Astrocyte of the spinal cord (primary cell): Measurements from ENCODE around the gene LAMA5.

ENCODE experiments used
- DNase-seq: peaks from one replicate; pipeline ENCODE4 v3.0.0; 2011; ENCODE audit warnings: low read depth, low spot score
- H3K4me3 ChIP-seq: 2 replicates; pipeline ENCODE4 v1.5.1; 2011; ENCODE audit warnings: low read depth, mild to moderate bottlenecking, low read length, moderate library complexity
- in situ Hi-C: cut with HindIII; loops from 2 replicates; pipeline ENCODE4 v1.10.0; 2017; ENCODE audit warnings: low sequenced_read_pairs
- TF ChIP-seq, protein P1 (sequence below): IDR thresholded peaks from 2 replicates; pipeline ENCODE4 v1.5.1; 2012; ENCODE audit warnings: low read depth, mild to moderate bottlenecking, low read length, inconsistent platforms

Gene LAMA5

DNA sequence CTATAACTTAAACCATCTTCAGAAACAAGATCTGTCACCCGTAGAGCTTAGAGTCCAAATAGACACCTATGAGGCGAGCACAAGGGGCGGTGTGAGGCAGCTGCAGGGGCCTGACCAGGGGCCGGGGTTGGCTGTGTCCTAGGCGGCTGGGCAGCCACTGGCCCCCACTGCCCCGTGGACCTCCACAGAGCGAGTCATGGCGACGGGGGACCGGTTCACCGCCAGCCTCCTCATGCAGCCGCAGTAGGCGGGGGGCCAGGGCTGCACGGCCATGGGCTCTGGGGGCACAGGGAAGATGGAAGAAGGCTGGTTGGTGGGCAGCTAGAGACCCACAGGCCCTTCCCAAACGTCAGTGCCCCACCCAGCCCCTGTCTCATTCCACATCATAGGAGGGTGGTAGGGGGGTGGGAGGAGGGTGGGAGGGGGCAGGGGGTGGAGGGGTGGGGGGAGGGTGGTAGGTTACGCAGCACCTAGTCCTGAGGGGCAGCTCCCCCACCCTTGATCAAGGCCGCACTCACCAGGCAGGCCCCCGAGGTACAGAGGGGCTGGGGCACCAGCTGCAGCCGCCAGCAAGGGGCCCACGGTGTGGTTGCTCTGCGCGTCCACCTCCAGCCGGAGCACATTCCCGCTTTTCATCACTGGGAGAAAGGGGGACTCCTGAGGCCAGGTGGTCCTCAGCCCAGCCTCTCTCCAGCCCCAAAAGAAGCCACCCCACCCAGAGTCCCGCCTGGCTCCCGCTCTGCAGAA lies 57.7 kb downstream of the LAMA5 start:
- no peak for DNase-seq
- TF ChIP-seq, protein P1, sequence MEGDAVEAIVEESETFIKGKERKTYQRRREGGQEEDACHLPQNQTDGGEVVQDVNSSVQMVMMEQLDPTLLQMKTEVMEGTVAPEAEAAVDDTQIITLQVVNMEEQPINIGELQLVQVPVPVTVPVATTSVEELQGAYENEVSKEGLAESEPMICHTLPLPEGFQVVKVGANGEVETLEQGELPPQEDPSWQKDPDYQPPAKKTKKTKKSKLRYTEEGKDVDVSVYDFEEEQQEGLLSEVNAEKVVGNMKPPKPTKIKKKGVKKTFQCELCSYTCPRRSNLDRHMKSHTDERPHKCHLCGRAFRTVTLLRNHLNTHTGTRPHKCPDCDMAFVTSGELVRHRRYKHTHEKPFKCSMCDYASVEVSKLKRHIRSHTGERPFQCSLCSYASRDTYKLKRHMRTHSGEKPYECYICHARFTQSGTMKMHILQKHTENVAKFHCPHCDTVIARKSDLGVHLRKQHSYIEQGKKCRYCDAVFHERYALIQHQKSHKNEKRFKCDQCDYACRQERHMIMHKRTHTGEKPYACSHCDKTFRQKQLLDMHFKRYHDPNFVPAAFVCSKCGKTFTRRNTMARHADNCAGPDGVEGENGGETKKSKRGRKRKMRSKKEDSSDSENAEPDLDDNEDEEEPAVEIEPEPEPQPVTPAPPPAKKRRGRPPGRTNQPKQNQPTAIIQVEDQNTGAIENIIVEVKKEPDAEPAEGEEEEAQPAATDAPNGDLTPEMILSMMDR, result no peak
- in situ Hi-C loops, result no loop called here
- H3K4me3 ChIP-seq, result no peak overlapping the region

DNA sequence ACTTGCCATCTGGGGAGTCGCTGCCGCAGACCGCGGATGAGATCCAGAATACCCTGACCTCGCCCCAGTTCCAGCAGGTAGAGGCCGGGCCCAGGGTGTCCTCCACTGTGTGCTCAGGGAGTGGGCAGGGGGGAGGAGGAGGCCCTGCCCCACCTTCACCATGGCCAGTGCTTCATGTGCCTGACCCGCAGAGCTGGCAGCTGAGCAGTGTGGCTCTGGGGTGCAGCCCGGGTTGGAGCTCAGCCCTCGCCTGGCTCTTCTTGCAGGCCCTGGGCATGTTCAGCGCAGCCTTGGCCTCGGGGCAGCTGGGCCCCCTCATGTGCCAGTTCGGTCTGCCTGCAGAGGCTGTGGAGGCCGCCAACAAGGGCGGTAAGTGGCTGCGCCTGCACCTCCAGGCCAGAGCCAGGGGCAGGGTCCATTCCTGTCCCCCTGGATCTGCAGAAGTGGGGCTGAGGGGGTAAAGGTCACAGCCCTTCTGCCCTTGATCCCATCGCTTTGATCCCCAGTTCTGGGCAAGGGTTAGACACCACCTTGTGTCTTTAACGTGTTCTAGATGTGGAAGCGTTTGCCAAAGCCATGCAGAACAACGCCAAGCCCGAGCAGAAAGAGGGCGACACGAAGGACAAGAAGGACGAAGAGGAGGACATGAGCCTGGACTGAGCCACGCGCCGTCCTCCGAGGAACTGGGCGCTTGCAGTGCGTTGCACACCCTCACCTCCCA lies 58.9 kb downstream of the LAMA5 start:
- in situ Hi-C loops, result no loop called here
- DNase-seq, result no peak
- H3K4me3 ChIP-seq, result no peak overlapping the region
- TF ChIP-seq, protein P1, result no peak

DNA sequence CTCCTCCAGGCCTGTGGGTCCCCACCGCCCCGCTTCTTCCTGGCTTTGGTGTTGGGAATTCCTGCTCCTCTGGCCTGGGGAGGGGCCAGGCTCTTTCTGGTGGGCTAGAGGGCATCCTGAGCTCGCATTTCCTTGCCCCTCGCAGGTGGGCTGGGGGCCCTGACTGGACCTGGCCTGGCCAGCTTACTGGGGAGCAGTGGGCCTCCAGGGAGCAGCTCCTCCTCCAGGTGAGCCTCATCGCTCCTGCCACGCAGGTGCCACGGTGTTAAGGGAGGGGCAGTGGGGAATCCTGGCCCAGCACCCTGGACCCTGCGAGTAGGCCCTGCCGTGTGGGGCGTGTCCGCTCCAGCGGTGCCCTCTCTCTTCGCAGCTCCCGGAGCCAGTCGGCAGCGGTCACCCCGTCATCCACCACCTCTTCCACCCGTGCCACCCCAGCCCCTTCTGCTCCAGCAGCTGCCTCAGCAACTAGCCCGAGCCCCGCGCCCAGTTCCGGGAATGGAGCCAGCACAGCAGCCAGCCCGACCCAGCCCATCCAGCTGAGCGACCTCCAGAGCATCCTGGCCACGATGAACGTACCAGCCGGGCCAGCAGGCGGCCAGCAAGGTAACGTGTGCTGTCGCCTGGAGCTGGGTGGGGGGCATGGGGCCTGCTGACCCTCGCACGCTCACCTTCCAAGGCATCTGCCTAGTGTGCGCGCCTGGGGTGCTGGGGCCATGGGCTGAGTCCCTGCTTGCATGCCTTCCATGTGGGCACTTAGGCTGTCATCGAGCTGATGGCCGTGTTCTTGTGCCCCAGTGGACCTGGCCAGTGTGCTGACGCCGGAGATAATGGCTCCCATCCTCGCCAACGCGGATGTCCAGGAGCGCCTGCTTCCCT lies 59.6 kb downstream of the LAMA5 start:
- TF ChIP-seq, protein P1, result no peak
- no peak for DNase-seq
- in situ Hi-C loops, result no loop called here
- no peak overlapping the region for H3K4me3 ChIP-seq

DNA sequence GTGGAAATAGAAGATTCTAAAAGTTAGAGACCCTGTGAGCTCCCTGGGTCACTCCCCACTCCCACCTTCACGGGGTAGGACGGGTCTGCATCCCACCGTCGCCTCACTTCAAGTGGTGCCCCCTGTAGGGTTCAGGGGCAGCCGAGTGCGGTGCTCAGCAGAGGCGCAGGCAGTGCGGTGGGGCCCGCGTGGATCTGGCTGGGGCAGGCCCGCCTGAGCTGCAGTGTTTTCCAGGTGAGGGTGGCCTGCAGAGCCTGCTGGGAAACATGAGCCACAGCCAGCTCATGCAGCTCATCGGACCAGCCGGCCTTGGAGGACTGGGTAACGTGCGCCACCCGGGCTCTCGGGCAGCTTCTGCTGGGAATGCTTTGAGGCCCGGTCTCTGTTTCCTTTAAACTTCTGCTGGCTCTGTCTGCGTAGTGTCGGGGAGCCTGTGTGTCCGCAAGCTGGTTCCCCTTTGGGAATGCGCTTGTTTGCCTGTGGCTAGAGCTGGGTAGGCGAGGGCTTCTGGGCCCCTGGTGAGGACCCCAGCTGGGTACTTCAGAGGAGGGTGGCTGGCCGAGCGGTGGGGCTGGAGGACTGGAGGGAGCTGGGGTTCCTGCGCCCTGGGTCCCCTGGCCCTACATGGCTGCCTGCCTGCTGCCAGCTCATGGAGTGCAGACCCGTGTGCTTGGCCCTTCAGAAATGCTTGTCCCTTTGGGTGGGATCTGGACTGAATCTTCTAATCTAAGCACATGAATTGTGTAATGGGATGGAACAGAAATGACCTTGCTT lies 60.5 kb downstream of the LAMA5 start:
- TF ChIP-seq, protein P1, result no peak
- no peak for DNase-seq
- H3K4me3 ChIP-seq, result no peak overlapping the region
- in situ Hi-C loops, result no loop called here

DNA sequence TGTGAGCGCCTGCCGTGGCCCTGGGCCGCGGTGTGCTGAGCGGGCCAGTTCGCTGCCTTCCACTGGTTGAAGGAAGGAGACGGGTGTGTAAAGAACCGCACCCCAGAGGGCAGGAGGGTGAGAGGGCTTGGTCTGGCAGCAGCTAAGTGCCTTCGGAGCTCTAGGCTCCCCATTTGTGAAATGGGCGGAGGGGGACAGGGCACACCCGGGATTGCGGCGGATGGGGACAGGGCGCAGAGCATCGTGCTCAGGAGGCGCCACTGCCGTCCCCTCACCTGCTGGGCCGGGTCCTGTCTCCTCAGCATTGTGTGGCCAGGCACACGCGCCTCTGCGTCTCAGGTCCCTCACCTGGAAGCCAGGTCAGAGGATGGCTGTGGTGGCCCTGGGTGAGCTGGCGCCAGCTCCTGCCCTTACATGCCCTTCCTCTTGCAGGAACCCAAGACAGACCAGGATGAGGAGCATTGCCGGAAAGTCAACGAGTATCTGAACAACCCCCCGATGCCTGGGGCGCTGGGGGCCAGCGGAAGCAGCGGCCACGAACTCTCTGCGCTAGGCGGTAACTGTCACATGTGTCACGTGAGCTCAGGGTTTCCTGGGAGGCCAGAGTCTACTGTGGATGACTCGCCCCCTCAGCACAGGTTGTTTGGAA lies 61.2 kb downstream of the LAMA5 start:
- DNase-seq, result no peak
- no peak overlapping the region for H3K4me3 ChIP-seq
- in situ Hi-C loops, result no loop called here
- TF ChIP-seq, protein P1, result no peak
